ENCODE results near the gene ZDBF2.
A peak's percentile ranks its signal among the peaks of the same experiment; 100 is the strongest.

The ZDBF2 gene

GRCh38 chr2:206240327-206240726 lies 34.1 kb upstream of the ZDBF2 start:
- Histone ChIP-seq H2BK15ac (ENCODE audit: low read length) (no peak overlapping the region), H3K4me3 (ENCODE audit: low read length in 2 of 2) (no peak overlapping the region), H3K18ac (ENCODE audit: low read length) (no peak overlapping the region), H4K91ac (ENCODE audit: low read depth, low read length, poor library complexity) (no peak overlapping the region), H3K9me3 (replicated peaks in 1 of 2; ENCODE audit: control insufficient read depth in 2 of 2, insufficient read depth in 1 of 2, low read depth in 1 of 2, low read length in 2 of 2) (peaks cover 2 to 3% of the 10 kb centered on the region in 2 donors), H2BK12ac (ENCODE audit: low read length) (no peak overlapping the region), H3K4me2 (ENCODE audit: insufficient read depth, low read length, poor library complexity, severe bottlenecking) (no peak overlapping the region), H2AK5ac (ENCODE audit: low read depth, low read length) (no peak overlapping the region), H2AFZ (ENCODE audit: low read length) (no peak overlapping the region), H3K14ac (ENCODE audit: low read length) (no peak overlapping the region), H3K79me1 (ENCODE audit: low read depth, low read length) (no peaks in the 10 kb centered on the region), H3K23ac (ENCODE audit: low read depth, low read length, poor library complexity) (no peak overlapping the region), H2BK5ac (ENCODE audit: low read length) (no peak overlapping the region), H2BK120ac (ENCODE audit: low read depth, low read length) (no peak overlapping the region), H3K36me3 (replicated peaks in 1 of 2; ENCODE audit: control insufficient read depth in 2 of 2, insufficient read depth in 2 of 2, low read length in 2 of 2) (no peaks in the 10 kb centered on the region), H4K8ac (ENCODE audit: low read depth, low read length) (no peak overlapping the region), H3K27me3 (ENCODE audit: control insufficient read depth in 3 of 3, insufficient read depth in 3 of 3, low read depth in 1 of 3, low read length in 3 of 3) (no peaks in the 10 kb centered on the region), H3K27ac (replicated peaks; ENCODE audit: low read length) (no peak overlapping the region), H3K4ac (ENCODE audit: low read length) (no peak overlapping the region), H3K9ac (ENCODE audit: low read depth, low read length, poor library complexity) (no peak overlapping the region), H3K4me1 (ENCODE audit: control insufficient read depth in 2 of 2, insufficient read depth in 1 of 2, low read depth in 1 of 2, low read length in 2 of 2) (no peaks in the 10 kb centered on the region)
- no CpG with 5 or more reads among the region's 3 CpGs for WGBS, 2 donors (ENCODE audit: extremely low coverage in 2 of 2, insufficient read length in 2 of 2, insufficient replicate concordance in 1 of 2)
- DNase-seq (ENCODE audit: low spot score) = no peak

GRCh38 chr2:206241736-206242135 lies 32.7 kb upstream of the ZDBF2 start:
- no CpG with 5 or more reads among the region's 4 CpGs for WGBS, 2 donors (ENCODE audit: extremely low coverage in 2 of 2, insufficient read length in 2 of 2, insufficient replicate concordance in 1 of 2)
- DNase-seq (ENCODE audit: low spot score) = no peak
- Histone ChIP-seq H2BK5ac (ENCODE audit: low read length) (no peak overlapping the region), H3K23ac (ENCODE audit: low read depth, low read length, poor library complexity) (no peak overlapping the region), H3K4me2 (ENCODE audit: insufficient read depth, low read length, poor library complexity, severe bottlenecking) (no peak overlapping the region), H3K18ac (ENCODE audit: low read length) (no peak overlapping the region), H3K36me3 (replicated peaks in 1 of 2; ENCODE audit: control insufficient read depth in 2 of 2, insufficient read depth in 2 of 2, low read length in 2 of 2) (no peaks in the 10 kb centered on the region), H3K4me1 (ENCODE audit: control insufficient read depth in 2 of 2, insufficient read depth in 1 of 2, low read depth in 1 of 2, low read length in 2 of 2) (no peaks in the 10 kb centered on the region), H3K4ac (ENCODE audit: low read length) (no peak overlapping the region), H3K27ac (replicated peaks; ENCODE audit: low read length) (no peak overlapping the region), H3K27me3 (ENCODE audit: control insufficient read depth in 3 of 3, insufficient read depth in 3 of 3, low read depth in 1 of 3, low read length in 3 of 3) (no peaks in the 10 kb centered on the region), H3K79me1 (ENCODE audit: low read depth, low read length) (no peaks in the 10 kb centered on the region), H3K14ac (ENCODE audit: low read length) (no peak overlapping the region), H2AK5ac (ENCODE audit: low read depth, low read length) (no peak overlapping the region), H2BK12ac (ENCODE audit: low read length) (no peak overlapping the region), H4K91ac (ENCODE audit: low read depth, low read length, poor library complexity) (no peak overlapping the region), H3K9ac (ENCODE audit: low read depth, low read length, poor library complexity) (no peak overlapping the region), H3K9me3 (replicated peaks in 1 of 2; ENCODE audit: control insufficient read depth in 2 of 2, insufficient read depth in 1 of 2, low read depth in 1 of 2, low read length in 2 of 2) (peaks cover 0 to 2% of the 10 kb centered on the region in 2 donors), H2AFZ (ENCODE audit: low read length) (no peak overlapping the region), H2BK120ac (ENCODE audit: low read depth, low read length) (no peak overlapping the region), H2BK15ac (ENCODE audit: low read length) (no peak overlapping the region), H3K4me3 (ENCODE audit: low read length in 2 of 2) (no peak overlapping the region), H4K8ac (ENCODE audit: low read depth, low read length) (no peak overlapping the region)

DNA sequence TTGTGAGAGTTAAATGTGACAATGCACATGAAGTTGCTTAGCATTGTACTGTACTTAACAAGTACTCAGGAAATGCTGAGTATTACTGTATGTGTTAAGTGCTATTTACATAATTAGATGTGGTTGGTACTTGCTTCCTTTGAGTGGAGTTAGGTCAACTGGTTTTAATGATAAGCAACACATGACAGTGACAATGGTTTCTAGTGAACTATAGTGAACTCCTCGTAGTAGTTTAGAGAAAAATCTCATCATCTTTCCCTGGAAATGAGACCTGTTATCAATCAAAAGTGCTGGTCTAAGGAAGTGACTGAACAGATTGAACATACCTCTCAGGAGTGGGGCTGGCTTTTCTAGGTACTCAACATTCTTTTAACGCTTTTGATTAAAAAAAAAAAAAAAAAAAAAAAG lies 29.2 kb upstream of the ZDBF2 start:
- Histone ChIP-seq H3K79me1 (ENCODE audit: low read depth, low read length) (no peaks in the 10 kb centered on the region), H3K14ac (ENCODE audit: low read length) (no peak overlapping the region), H3K4me2 (ENCODE audit: insufficient read depth, low read length, poor library complexity, severe bottlenecking) (no peak overlapping the region), H2BK5ac (ENCODE audit: low read length) (no peak overlapping the region), H2BK15ac (ENCODE audit: low read length) (no peak overlapping the region), H3K27me3 (ENCODE audit: control insufficient read depth in 3 of 3, insufficient read depth in 3 of 3, low read depth in 1 of 3, low read length in 3 of 3) (no peaks in the 10 kb centered on the region), H2AFZ (ENCODE audit: low read length) (no peak overlapping the region), H3K27ac (replicated peaks; ENCODE audit: low read length) (no peak overlapping the region), H3K4me1 (ENCODE audit: control insufficient read depth in 2 of 2, insufficient read depth in 1 of 2, low read depth in 1 of 2, low read length in 2 of 2) (no peaks in the 10 kb centered on the region), H3K18ac (ENCODE audit: low read length) (no peak overlapping the region), H3K4me3 (ENCODE audit: low read length in 2 of 2) (no peak overlapping the region), H3K36me3 (replicated peaks in 1 of 2; ENCODE audit: control insufficient read depth in 2 of 2, insufficient read depth in 2 of 2, low read length in 2 of 2) (no peaks in the 10 kb centered on the region), H2BK120ac (ENCODE audit: low read depth, low read length) (no peak overlapping the region), H2BK12ac (ENCODE audit: low read length) (no peak overlapping the region), H3K9me3 (replicated peaks in 1 of 2; ENCODE audit: control insufficient read depth in 2 of 2, insufficient read depth in 1 of 2, low read depth in 1 of 2, low read length in 2 of 2) (no peaks in the 10 kb centered on the region), H3K23ac (ENCODE audit: low read depth, low read length, poor library complexity) (no peak overlapping the region), H3K4ac (ENCODE audit: low read length) (no peak overlapping the region), H3K9ac (ENCODE audit: low read depth, low read length, poor library complexity) (no peak overlapping the region), H4K91ac (ENCODE audit: low read depth, low read length, poor library complexity) (no peak overlapping the region), H2AK5ac (ENCODE audit: low read depth, low read length) (no peak overlapping the region), H4K8ac (ENCODE audit: low read depth, low read length) (no peak overlapping the region)
- DNase-seq (ENCODE audit: low spot score) = no peak
- no CpG with 5 or more reads among the region's 2 CpGs for WGBS, 2 donors (ENCODE audit: extremely low coverage in 2 of 2, insufficient read length in 2 of 2, insufficient replicate concordance in 1 of 2)

DNA sequence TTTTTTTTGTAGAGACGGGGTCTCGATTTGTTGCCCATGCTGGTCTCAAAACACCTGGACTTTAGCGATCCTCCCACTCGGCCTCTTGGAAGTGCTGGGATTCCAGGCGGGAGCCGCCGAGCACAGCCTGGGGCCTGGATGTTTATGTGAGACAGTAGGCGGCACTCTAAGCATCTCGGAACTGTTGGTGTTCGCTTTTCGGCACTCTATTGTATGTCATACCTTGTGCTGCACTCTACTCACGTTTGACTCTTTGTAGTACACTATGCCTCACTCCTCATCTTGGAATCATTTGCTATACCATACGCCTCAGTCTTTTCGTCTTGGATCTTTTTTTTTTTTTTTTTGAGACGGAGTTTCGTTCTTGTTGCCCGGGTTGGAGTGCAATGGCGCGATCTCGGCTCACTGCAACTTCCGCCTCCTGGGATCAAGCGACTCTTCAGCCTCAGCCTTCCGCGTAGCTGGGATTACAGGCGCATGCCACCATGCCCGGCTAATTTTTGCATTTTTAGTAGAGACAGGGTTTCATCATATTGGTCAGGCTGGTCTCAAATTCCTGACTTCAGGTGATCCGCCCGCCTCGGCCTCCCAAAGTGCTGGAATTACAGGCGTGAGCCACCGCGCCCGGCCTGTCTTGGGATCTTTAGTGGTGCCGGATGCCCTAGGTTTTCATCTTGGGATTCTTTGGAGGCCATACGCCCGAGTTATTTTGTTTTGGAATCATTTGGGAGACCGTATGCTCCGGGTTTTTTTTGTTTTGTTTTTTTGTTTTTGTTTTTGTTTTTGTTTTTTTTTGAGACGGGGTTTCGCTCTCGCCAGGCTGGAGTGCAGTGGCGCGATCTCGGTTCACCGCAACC lies 24.2 kb upstream of the ZDBF2 start:
- H3K27ac ChIP-seq (replicated peaks; ENCODE audit: low read length) = no peak overlapping the region
- H2BK5ac ChIP-seq (ENCODE audit: low read length) = no peak overlapping the region
- WGBS, 2 donors (ENCODE audit: extremely low coverage in 2 of 2, insufficient read length in 2 of 2, insufficient replicate concordance in 1 of 2) = no CpG with 5 or more reads among the region's 45 CpGs
- no peak overlapping the region for H2BK15ac ChIP-seq (ENCODE audit: low read length)
- peak overlapping the region; percentile 22 for H3K4me2 ChIP-seq (ENCODE audit: insufficient read depth, low read length, poor library complexity, severe bottlenecking)
- H2BK12ac ChIP-seq (ENCODE audit: low read length) = no peak overlapping the region
- no peak overlapping the region for H3K4ac ChIP-seq (ENCODE audit: low read length)
- no peak overlapping the region for H3K18ac ChIP-seq (ENCODE audit: low read length)
- no peak overlapping the region for H2AFZ ChIP-seq (ENCODE audit: low read length)
- H3K4me1 ChIP-seq (ENCODE audit: control insufficient read depth in 2 of 2, insufficient read depth in 1 of 2, low read depth in 1 of 2, low read length in 2 of 2) = no peaks in the 10 kb centered on the region
- no peak overlapping the region for H3K9ac ChIP-seq (ENCODE audit: low read depth, low read length, poor library complexity)
- peak overlapping the region in 1 of 2 donors; percentile 71 for H3K4me3 ChIP-seq (ENCODE audit: low read length in 2 of 2)
- H2AK5ac ChIP-seq (ENCODE audit: low read depth, low read length) = no peak overlapping the region
- no peaks in the 10 kb centered on the region for H3K79me1 ChIP-seq (ENCODE audit: low read depth, low read length)
- H3K14ac ChIP-seq (ENCODE audit: low read length) = no peak overlapping the region
- no peak overlapping the region for H4K91ac ChIP-seq (ENCODE audit: low read depth, low read length, poor library complexity)
- H2BK120ac ChIP-seq (ENCODE audit: low read depth, low read length) = no peak overlapping the region
- no peaks in the 10 kb centered on the region for H3K36me3 ChIP-seq (replicated peaks in 1 of 2; ENCODE audit: control insufficient read depth in 2 of 2, insufficient read depth in 2 of 2, low read length in 2 of 2)
- H3K23ac ChIP-seq (ENCODE audit: low read depth, low read length, poor library complexity) = no peak overlapping the region
- H4K8ac ChIP-seq (ENCODE audit: low read depth, low read length) = no peak overlapping the region
- no peak for DNase-seq (ENCODE audit: low spot score)
- peaks cover 0 to 37% (median 8%) of the 10 kb centered on the region in 3 experiments for H3K27me3 ChIP-seq (ENCODE audit: control insufficient read depth in 3 of 3, insufficient read depth in 3 of 3, low read depth in 1 of 3, low read length in 3 of 3)
- no peaks in the 10 kb centered on the region for H3K9me3 ChIP-seq (replicated peaks in 1 of 2; ENCODE audit: control insufficient read depth in 2 of 2, insufficient read depth in 1 of 2, low read depth in 1 of 2, low read length in 2 of 2)

Data from neuronal stem cell (in vitro differentiated cells).